ENCODE measurements around the gene ZDHHC7.
A peak's percentile ranks its signal among the peaks of the same experiment; 100 is the strongest.

ZDHHC7 gene

GRCh38 chr16:84924331-84925091 lies 86.8 kb downstream of the ZDHHC7 start:
- H3K36me3 ChIP-seq, result no peaks in the 10 kb centered on the region
- peak overlapping the region; percentile 25 for H3K27ac ChIP-seq
- no peak overlapping the region for H3K4me3 ChIP-seq (ENCODE audit: low read depth in 1 of 2, low read length in 1 of 2)
- no peaks in the 10 kb centered on the region for H3K27me3 ChIP-seq
- TF ChIP-seq CTCF (IDR thresholded peaks at IDR 0.05), result no peak
- H3K4me1 ChIP-seq (ENCODE audit: control insufficient read depth in 1 of 2, insufficient read depth in 1 of 2, low read depth in 1 of 2, low read length in 1 of 2), result peaks cover 13 to 22% of the 10 kb centered on the region in 2 experiments
- no peaks in the 10 kb centered on the region for H3K9me3 ChIP-seq
